Ascending aorta (tissue), 2 donors: ENCODE data around the gene NTRK3. TPM values are rescaled to one million over a fixed set of nuclear protein-coding genes. Genes with fewer than 3 reads are reported as not detected.
A peak's percentile ranks its signal among the peaks of the same experiment; 100 is the strongest.

ENCODE experiments used
- DNase-seq, 2 donors: peaks; one replicate each; pipeline ENCODE4 v3.0.0-alpha.2; 2019; ENCODE audit warnings: low spot score in 2 of 2
- H3K27ac ChIP-seq, 2 donors: fragments of 200-600 bp; sonication (generic); one replicate each; pipeline ENCODE4 v1.5.1; 2016 to 2017; ENCODE audit warnings: mild to moderate bottlenecking in 1 of 2
- H3K27me3 ChIP-seq: fragments of 200-600 bp; sonication (generic); one replicate; pipeline ENCODE4 v1.5.1; 2017
- H3K36me3 ChIP-seq, 2 donors: fragments of 200-600 bp; sonication (generic); one replicate each; pipeline ENCODE4 v1.5.1; 2016
- H3K4me1 ChIP-seq, 2 donors: fragments of 200-600 bp; sonication (generic); one replicate each; pipeline ENCODE4 v1.5.1; 2016 to 2017; ENCODE audit warnings: mild to moderate bottlenecking in 1 of 2
- H3K4me3 ChIP-seq, 2 donors: fragments of 200-600 bp; sonication (generic); one replicate each; pipeline ENCODE4 v1.5.1; 2016 to 2017; ENCODE audit warnings: mild to moderate bottlenecking in 1 of 2
- H3K9me3 ChIP-seq, 2 donors: fragments of 200-600 bp; sonication (generic); one replicate each; pipeline ENCODE4 v1.5.1; 2016
- CTCF ChIP-seq, 3 experiments: fragments of 200-600 bp in 2 of 3; fragments of 450-650 bp in 1 of 3; sonication (generic) in 2 of 3; IDR thresholded peaks; one replicate each; pipeline ENCODE4 v1.5.1; 2016 to 2019; ENCODE audit warnings: antibody characterized with exemption in 3 of 3, mild to moderate bottlenecking in 1 of 3, moderate library complexity in 1 of 3
- intact Hi-C: fragments of 100-400 bp; cut with DNase I; formaldehyde crosslinking; loops from one replicate; pipeline ENCODE4 v1.15.1; 2023
- total RNA-seq: library from RNA; depleted of rRNA; stranded (reverse); fragments of >200 nt; gene quantifications from one replicate; pipeline ENCODE4 v1.1.0, GENCODE V29; 2016

The NTRK3 gene
- total RNA-seq, 1 donor from 2014 or later, result 52.7 TPM

- DNase-seq, result no peak
Observed at GRCh38 chr15:88090481-88091011, 166.0 kb downstream of the NTRK3 start.

GRCh38 chr15:88089731-88090130 lies 166.8 kb downstream of the NTRK3 start:
- TF ChIP-seq CTCF (IDR thresholded peaks at IDR 0.05), result no peak
- intact Hi-C loops, result loop anchor here (10.0 kb wide), 1 partner anchor 1105 kb away; no protein-coding TSS in a partner anchor
- H3K4me3 ChIP-seq, result no peak overlapping the region
- no peak for DNase-seq
- peaks cover 5 to 30% of the 10 kb centered on the region in 2 donors for H3K4me1 ChIP-seq
- H3K9me3 ChIP-seq, result no peaks in the 10 kb centered on the region
- H3K36me3 ChIP-seq, result peaks cover 0 to 2% of the 10 kb centered on the region in 2 donors
- H3K27ac ChIP-seq, result peak overlapping the region in 1 of 2 donors; percentile 23
- no peaks in the 10 kb centered on the region for H3K27me3 ChIP-seq

More at GRCh38 chr15:88090481-88091011, 166.0 kb downstream of the NTRK3 start:
- Histone ChIP-seq H3K27me3 (no peaks in the 10 kb centered on the region), H3K4me3 (no peak overlapping the region), H3K9me3 (no peaks in the 10 kb centered on the region), H3K27ac (peak overlapping the region in 1 of 2 donors; percentile 23), H3K4me1 (peaks cover 5 to 28% of the 10 kb centered on the region in 2 donors), H3K36me3 (peaks cover 0 to 2% of the 10 kb centered on the region in 2 donors)
- TF ChIP-seq CTCF (IDR thresholded peaks at IDR 0.05), result no peak
- intact Hi-C loops, result no loop called here

GRCh38 chr15:88089024-88089620 lies 167.4 kb downstream of the NTRK3 start:
- peaks cover 0 to 2% of the 10 kb centered on the region in 2 donors for H3K36me3 ChIP-seq
- peak overlapping the region in 1 of 2 donors; percentile 23 for H3K27ac ChIP-seq
- no peaks in the 10 kb centered on the region for H3K27me3 ChIP-seq
- peaks cover 8 to 36% of the 10 kb centered on the region in 2 donors for H3K4me1 ChIP-seq
- no peak overlapping the region for H3K4me3 ChIP-seq
- no peak for TF ChIP-seq CTCF (IDR thresholded peaks at IDR 0.05)
- intact Hi-C loops, result loop anchor here (10.0 kb wide), 1 partner anchor 1106 kb away; no protein-coding TSS in a partner anchor
- no peaks in the 10 kb centered on the region for H3K9me3 ChIP-seq
- DNase-seq, result no peak

- H3K27ac ChIP-seq, result peak overlapping the region; percentile 79 to 89
- peak overlapping the region in 1 of 2 donors; percentile 22 for H3K4me3 ChIP-seq
- no peaks in the 10 kb centered on the region for H3K27me3 ChIP-seq
- intact Hi-C loops, result loop anchor here (5.0 to 10.0 kb wide), 3 partner anchors 38 to 1111 kb away; no protein-coding TSS in a partner anchor
- no peaks in the 10 kb centered on the region for H3K36me3 ChIP-seq
- H3K9me3 ChIP-seq, result no peaks in the 10 kb centered on the region
- TF ChIP-seq CTCF (IDR thresholded peaks at IDR 0.05), result no peak
- peaks cover 12 to 46% of the 10 kb centered on the region in 2 donors for H3K4me1 ChIP-seq
- no peak for DNase-seq
Observed at GRCh38 chr15:88083811-88084760, 172.5 kb downstream of the NTRK3 start.

- H3K4me1 ChIP-seq, result peaks cover 20 to 54% of the 10 kb centered on the region in 2 donors
- intact Hi-C loops, result loop anchor here (5.0 to 10.0 kb wide), 3 partner anchors 42 to 1114 kb away; no protein-coding TSS in a partner anchor
Observed at GRCh38 chr15:88080616-88081015, 175.9 kb downstream of the NTRK3 start.

More at GRCh38 chr15:88080616-88081015, 175.9 kb downstream of the NTRK3 start:
- H3K27me3 ChIP-seq, result no peaks in the 10 kb centered on the region
- H3K9me3 ChIP-seq, result no peaks in the 10 kb centered on the region
- H3K4me3 ChIP-seq, result no peak overlapping the region
- no peaks in the 10 kb centered on the region for H3K36me3 ChIP-seq
- DNase-seq, result no peak
- H3K27ac ChIP-seq, result peak overlapping the region; percentile 79 to 89
- no peak for TF ChIP-seq CTCF (IDR thresholded peaks at IDR 0.05)
